Body of pancreas (tissue), 4 donors: ENCODE results near the gene DTHD1.

Experiments
- CTCF ChIP-seq, 7 experiments: fragments of 450-650 bp in 4 of 7; fragments of 200-600 bp in 3 of 7; sonication (generic) in 3 of 7; IDR thresholded peaks; one replicate each; pipeline ENCODE4 v1.5.1; 2016 to 2019; ENCODE audit warnings: antibody characterized with exemption in 7 of 7
- POLR2A ChIP-seq, 3 donors: fragments of 450-650 bp; IDR thresholded peaks; one replicate each; pipeline ENCODE4 v1.6.1; 2016; ENCODE audit warnings: antibody characterized with exemption in 3 of 3, mild to moderate bottlenecking in 2 of 3

GRCh38 chr4:36358173-36358572 is 76.8 kb downstream of the DTHD1 start:
- TF ChIP-seq CTCF (IDR thresholded peaks at IDR 0.05) (no peak), POLR2A (IDR thresholded peaks at IDR 0.05) (no peak)
